OCI-LY1 (cell line): ENCODE data around the gene HOXD4.

ENCODE experiments used
- EZH2 ChIP-seq: fragments of 200-600 bp; sonication (generic), shearing (Covaris generic); IDR thresholded peaks from 2 replicates; pipeline ENCODE4 v1.8.0; 2017; ENCODE audit warnings: borderline replicate concordance, mixed run types, mild to moderate bottlenecking, antibody characterized with exemption, low read length, moderate library complexity, mixed read lengths
- TF ChIP-seq, protein P1 (sequence below): fragments of 200-600 bp; sonication (generic), shearing (Covaris generic); IDR thresholded peaks from 2 replicates; pipeline ENCODE4 v1.5.1; 2017; ENCODE audit warnings: mild to moderate bottlenecking, antibody characterized with exemption, low read length, moderate library complexity, mixed read lengths

DNA sequence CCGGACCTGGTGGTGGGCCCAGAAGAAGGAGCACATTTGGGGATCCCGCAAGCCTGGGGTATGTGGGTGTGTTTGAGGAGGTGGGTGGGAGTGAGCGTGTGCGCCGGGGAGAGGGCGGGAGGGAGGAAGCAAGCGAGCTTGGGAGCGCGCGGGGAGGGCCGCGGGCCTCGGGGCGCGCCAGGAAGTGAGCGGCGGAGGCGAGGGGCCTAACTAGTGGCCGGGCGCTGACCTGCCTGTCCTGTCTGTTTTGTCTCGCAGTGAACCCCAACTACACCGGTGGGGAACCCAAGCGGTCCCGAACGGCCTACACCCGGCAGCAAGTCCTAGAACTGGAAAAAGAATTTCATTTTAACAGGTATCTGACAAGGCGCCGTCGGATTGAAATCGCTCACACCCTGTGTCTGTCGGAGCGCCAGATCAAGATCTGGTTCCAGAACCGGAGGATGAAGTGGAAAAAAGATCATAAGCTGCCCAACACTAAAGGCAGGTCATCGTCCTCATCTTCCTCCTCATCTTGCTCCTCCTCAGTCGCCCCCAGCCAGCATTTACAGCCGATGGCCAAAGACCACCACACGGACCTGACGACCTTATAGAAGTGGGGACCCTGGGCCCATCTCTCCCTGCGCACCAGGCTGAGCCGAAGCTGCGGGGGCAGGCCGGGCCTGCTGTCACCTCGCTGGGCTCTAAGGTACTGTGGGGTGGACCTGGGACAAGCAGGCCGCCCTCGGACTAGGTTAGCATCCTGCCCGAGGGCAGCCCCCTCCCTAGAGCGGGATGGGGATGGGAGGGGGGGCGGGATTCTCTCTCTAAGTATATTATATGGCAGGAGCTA lies 1.2 kb downstream of the HOXD4 start:
- TF ChIP-seq, protein P1, sequence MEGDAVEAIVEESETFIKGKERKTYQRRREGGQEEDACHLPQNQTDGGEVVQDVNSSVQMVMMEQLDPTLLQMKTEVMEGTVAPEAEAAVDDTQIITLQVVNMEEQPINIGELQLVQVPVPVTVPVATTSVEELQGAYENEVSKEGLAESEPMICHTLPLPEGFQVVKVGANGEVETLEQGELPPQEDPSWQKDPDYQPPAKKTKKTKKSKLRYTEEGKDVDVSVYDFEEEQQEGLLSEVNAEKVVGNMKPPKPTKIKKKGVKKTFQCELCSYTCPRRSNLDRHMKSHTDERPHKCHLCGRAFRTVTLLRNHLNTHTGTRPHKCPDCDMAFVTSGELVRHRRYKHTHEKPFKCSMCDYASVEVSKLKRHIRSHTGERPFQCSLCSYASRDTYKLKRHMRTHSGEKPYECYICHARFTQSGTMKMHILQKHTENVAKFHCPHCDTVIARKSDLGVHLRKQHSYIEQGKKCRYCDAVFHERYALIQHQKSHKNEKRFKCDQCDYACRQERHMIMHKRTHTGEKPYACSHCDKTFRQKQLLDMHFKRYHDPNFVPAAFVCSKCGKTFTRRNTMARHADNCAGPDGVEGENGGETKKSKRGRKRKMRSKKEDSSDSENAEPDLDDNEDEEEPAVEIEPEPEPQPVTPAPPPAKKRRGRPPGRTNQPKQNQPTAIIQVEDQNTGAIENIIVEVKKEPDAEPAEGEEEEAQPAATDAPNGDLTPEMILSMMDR, result no peak
- no peak for TF ChIP-seq EZH2
